GM18511 (cell line): ENCODE data around the gene PDXDC1.
"Not testable (repeated sequence)": the region's sequence is repeated elsewhere in the genome, so short reads cannot be mapped to it uniquely, and the experiment has no call there.

Source experiments
- ATAC-seq: cut with Tn5 transposase; IDR thresholded peaks from one replicate; pipeline ENCODE4 v1.9.1; 2021; ENCODE audit warnings: mild to moderate bottlenecking, moderate library complexity; ENCODE audit not compliant: unreplicated experiment

Gene PDXDC1

GRCh38 chr16:14974656-14975417 is at the start of gene PDXDC1:
PDXDC1 (plus strand) TSS chr16:14975026; CDS start chr16:14975200, 174 bp downstream.
- peak; percentile 89 for ATAC-seq

- not testable (repeated sequence) for ATAC-seq
Observed at GRCh38 chr16:14928064-14928714, 46.6 kb upstream of the PDXDC1 start.

GRCh38 chr16:14929176-14929575 is 45.6 kb upstream of the PDXDC1 start:
- not testable (repeated sequence) for ATAC-seq

GRCh38 chr16:14930246-14930645 is 44.6 kb upstream of the PDXDC1 start:
- ATAC-seq = not testable (repeated sequence)

- not testable (repeated sequence) for ATAC-seq
Observed at GRCh38 chr16:14930971-14931370, 43.9 kb upstream of the PDXDC1 start.

GRCh38 chr16:14932581-14933375 is 42.0 kb upstream of the PDXDC1 start:
- not testable (repeated sequence) for ATAC-seq

GRCh38 chr16:14937143-14937542 is 37.7 kb upstream of the PDXDC1 start, which contains the start of gene NPIPA1:
NPIPA1 (plus strand) TSS chr16:14937443; CDS start chr16:14937443, 0 bp downstream.
- ATAC-seq = not testable (repeated sequence)

GRCh38 chr16:14937994-14938393 is 36.8 kb upstream of the PDXDC1 start:
- ATAC-seq = not testable (repeated sequence)

- ATAC-seq = not testable (repeated sequence)
Observed at GRCh38 chr16:14942686-14943085, 32.1 kb upstream of the PDXDC1 start.

GRCh38 chr16:14955546-14956231 is 19.1 kb upstream of the PDXDC1 start:
- no peak for ATAC-seq

- no peak for ATAC-seq
Observed at GRCh38 chr16:14957576-14958322, 17.1 kb upstream of the PDXDC1 start.

- no peak for ATAC-seq
Observed at GRCh38 chr16:14958323-14958600, 16.6 kb upstream of the PDXDC1 start.

GRCh38 chr16:14958970-14959369 is 15.9 kb upstream of the PDXDC1 start:
- ATAC-seq = no peak

- ATAC-seq = no peak
Observed at GRCh38 chr16:14961405-14962186, 13.2 kb upstream of the PDXDC1 start.

- ATAC-seq = no peak
Observed at GRCh38 chr16:14963281-14964173, 11.3 kb upstream of the PDXDC1 start.

- no peak for ATAC-seq
Observed at GRCh38 chr16:14965328-14965727, 9.5 kb upstream of the PDXDC1 start.

GRCh38 chr16:14969795-14970194 is 5.0 kb upstream of the PDXDC1 start:
- ATAC-seq = not testable (repeated sequence)

GRCh38 chr16:14971621-14972228 is 3.1 kb upstream of the PDXDC1 start:
- ATAC-seq = not testable (repeated sequence)
